GM21515 (cell line): ENCODE measurements around the gene CDKN3.
"Not testable (repeated sequence)": the region's sequence is repeated elsewhere in the genome, so short reads cannot be mapped to it uniquely, and the experiment has no call there.

Experiments
- ATAC-seq: cut with Tn5 transposase; IDR thresholded peaks from one replicate; pipeline ENCODE4 v1.9.1; 2021; ENCODE audit not compliant: unreplicated experiment

The CDKN3 gene

DNA sequence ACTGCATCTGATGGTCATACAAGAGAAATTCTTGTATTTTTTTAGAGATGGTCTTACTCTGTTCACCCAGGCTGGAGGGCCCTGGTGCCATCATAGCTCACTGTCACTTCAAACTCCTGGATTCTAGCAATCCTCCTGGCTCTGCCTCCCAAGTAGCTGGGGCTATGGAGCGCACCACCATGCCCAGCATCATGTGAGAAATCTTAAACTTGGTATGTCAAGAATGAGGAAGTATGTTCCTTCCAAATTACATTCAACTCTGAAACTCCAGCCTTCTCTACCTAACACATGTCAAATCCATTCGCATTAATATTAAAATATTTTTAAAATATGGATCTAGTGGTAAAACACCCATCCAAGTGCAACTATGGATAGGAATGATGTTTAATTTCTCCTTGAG is 27.5 kb upstream of the CDKN3 start:
- ATAC-seq: no peak

DNA sequence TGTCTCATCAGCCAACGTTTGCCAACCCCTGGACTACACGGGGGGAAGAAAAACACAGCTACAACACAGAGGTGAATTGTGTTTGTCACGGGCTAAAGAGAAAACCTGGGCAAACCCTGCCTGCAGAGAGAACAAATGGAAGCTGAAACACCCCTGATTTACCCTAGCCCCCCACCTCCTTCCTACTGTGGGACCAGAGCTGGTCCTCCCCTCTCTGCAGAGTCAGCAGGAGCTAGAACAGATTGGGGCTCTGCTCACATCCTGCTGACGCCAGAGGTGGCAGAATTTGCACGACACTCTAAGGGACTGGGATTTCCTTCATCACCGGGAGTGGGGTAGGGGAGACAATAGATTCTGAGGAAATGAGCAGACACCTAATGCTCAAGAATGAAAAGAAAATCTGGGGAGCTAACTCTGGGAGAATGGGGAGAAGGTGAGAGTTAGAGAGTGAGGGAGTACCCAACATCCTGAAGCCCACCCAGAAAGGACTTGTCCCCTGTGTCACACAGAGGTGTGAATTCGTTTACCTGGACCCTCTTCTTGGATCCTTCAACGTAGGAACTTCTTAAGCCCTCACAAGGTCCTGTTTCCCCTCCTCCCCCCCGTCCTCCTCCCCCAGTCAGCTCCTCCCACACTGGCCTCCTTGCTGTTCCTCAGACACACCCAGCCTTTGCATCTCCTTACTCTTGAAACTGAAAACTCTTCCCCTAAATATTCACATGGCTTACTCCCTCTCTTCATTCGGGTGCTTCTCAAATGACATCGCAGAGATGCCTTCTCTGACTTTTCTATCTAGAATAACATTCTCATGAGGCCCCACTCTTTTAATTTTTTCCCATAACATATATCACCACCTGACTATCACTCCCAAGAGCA is 26.2 kb upstream of the CDKN3 start:
- no peak for ATAC-seq

DNA sequence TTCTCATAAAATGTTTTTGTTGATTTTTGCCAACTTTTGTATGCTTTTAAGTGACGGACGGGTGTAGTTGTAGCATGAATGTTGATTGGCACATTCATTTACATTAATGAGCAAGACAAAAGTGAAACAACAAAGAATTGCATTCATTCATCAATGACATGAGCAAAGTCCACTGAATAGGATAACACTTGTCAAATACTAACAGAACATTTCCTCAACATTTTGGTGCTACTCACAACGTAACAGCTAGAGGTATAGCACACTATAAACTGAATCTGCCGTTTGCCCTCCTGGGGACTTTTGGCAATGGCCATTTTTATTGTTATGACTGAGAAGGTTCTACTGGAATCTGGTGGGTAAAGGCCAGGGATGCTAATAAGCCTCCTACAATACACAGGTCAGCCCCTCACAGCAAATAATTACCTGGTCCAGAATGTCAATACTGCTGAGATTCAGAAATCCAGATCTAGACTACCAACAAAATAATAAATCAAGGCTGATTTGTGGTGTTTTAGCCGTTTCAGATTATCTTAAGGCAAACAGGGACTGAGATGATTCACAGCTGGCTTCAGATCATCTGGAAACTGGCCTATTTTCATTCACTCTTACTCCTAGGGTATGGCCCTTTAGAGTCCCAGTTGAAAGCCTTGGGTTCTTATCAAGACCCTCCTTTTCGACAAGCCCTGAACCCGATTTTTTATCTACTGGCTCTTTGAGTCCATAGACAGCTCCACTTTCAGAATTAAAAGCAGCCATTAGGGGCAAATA is 22.5 kb upstream of the CDKN3 start:
- no peak for ATAC-seq

DNA sequence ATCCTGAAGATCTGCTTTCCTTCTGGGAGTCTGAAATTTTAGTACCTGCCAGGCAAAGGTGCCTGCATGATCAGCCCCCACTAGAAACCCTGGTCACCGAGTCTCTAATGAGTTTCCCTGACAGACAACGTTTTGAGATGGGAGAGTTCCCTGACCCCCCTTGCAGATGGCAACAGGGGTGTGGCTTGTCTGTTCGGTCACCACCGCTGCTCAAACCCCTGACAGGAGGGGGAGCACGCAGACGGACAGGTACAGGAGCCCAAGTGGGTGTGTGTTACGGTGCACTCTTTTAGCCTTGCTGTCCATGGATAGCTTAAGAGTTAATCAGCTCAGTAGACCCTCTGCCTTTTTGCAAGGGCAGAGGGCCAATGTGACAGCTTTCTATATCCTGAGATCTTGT is 19.3 kb upstream of the CDKN3 start:
- ATAC-seq: no peak

DNA sequence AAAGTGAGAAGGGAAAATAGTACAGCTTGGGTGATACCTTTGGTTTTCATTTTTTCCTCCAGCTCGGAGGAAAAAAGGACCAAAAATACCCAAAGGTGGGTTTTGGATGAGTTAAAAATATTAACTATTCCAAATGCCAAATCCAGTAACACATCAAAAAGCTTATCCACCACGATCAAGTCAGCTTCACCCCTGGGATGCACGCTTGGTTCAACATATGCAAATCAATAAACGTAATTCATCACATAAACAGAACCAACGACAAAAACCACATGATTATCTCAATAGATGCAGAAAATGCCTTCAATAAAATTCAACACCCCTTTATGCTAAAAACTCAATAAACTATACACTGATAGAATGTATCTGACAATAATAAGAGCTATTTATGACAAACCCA is 17.9 kb upstream of the CDKN3 start:
- ATAC-seq: not testable (repeated sequence)

DNA sequence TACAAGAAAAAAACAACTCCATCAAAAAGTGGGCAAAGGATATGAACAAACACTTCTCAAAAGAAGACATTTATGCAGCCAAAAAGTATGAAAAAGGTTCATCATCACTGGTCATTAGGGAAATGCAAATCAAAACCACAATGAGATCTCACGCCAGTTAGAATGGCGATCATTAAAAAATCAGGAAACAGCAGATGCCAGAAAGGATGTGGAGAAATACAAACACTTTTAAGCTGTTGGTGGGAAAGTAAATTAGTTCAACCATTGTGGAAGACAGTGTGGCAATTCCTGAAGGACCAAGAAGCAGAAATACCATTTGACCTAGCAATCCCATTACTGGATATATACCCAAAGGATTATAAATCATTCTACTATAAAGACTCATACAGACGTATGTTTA is 16.2 kb upstream of the CDKN3 start:
- ATAC-seq: not testable (repeated sequence)

DNA sequence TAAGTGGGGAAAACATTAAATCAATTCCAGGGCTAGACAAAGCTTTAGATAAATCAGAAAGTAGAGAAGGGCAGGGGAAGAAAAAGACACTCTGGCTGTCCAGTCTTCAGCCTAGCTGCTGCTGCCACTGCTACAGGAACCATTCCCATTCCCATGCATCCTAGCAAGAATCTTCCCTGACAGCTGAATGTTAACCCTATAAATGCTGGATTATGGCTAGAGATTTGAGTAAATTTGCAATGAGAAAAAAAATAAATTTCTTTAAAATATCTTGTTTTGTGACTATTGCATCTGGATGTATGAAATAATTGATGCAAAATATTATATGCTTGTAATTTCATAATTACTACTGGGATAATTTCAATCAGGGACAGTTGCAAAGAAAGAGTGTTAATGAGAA is 15.0 kb upstream of the CDKN3 start:
- ATAC-seq: no peak

DNA sequence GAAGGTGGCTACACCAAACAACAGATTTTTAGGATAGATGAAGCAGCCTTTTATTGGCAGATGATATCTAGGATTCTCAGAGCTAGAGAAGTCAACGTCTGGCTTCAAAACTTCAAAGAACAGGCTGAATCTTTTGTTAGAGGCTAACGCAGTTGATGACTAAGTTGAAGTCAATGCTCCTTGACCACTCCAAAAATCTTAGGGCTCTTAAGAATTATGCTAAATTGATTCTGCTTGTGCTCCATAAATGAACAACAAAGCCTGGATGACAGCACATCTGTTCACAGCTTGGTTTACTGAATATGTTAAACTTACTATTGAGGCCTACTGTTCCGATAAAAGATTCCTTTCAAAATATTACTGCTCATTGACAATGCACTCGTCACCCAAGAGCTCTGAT is 13.0 kb upstream of the CDKN3 start:
- no peak for ATAC-seq

DNA sequence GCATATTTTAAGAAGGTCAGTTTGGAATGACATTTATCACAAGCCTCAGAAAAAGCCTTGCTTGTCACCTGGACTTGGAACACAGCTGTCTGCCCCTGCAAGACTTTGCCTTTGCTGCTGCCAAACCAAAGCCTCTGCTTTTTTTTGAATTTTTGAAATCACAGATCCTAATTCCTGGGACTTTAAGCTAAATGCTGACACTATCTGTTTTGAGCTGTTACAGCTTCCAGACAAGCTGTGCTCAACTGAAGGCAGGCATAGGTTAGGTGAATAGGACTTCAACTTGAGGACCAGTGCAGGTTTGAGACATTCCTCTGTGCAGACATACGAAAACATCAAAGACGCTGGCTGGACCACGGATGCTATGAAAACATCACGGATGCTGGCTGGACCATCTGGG is 11.3 kb upstream of the CDKN3 start:
- ATAC-seq: no peak

DNA sequence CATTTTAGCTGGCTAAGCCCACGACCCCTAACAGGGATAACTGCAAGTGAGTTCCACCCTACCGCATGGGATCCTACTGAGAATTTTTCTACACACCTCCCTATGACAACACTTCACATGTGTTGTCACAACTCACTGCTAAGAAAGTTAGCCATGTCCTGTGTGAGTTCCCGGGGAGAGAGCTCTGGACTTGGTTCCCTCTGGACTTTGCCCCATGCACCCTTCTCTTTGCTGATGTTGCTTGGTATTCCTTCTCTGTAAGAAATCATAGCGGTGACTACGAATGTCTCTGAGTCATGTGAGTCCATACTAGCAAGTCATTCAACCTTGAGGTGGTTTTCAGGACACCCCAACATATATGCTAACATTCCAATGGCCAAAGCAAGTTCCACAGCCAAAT is 9.5 kb upstream of the CDKN3 start:
- ATAC-seq: no peak

DNA sequence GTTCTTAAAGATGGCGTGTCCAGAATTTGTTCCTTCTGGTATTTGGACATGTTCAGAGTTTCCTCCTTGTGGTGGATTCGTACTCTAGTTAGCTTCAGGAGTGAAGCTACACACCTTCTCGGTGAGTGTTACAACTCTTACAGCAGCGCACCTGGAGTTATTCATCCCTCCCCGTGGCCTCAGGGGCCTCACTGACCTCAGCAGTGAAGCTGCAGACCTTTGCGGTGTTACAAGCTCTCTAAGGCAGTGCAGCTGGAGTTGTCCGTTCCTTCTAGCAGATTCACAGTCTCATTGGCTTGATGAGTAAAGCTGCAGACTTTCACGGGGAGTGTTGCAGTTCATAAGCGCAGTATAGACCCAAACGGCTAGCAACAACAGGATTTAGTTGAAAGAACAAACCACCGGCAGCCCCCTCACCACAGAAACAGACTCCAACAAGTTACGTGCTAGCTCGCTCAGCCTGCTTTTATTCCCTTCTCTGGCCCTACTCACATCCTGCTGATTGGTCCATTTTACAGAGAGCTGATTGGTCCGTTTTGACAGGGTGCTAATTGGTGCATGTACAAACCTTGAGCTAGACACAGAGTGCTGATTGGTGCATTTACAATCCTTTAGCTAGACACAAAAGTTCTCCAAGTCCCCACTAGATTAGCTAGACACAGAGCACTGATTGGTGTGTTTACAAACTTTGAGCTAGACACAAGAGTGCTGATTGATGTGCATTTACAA is 4.5 kb upstream of the CDKN3 start:
- ATAC-seq: no peak

DNA sequence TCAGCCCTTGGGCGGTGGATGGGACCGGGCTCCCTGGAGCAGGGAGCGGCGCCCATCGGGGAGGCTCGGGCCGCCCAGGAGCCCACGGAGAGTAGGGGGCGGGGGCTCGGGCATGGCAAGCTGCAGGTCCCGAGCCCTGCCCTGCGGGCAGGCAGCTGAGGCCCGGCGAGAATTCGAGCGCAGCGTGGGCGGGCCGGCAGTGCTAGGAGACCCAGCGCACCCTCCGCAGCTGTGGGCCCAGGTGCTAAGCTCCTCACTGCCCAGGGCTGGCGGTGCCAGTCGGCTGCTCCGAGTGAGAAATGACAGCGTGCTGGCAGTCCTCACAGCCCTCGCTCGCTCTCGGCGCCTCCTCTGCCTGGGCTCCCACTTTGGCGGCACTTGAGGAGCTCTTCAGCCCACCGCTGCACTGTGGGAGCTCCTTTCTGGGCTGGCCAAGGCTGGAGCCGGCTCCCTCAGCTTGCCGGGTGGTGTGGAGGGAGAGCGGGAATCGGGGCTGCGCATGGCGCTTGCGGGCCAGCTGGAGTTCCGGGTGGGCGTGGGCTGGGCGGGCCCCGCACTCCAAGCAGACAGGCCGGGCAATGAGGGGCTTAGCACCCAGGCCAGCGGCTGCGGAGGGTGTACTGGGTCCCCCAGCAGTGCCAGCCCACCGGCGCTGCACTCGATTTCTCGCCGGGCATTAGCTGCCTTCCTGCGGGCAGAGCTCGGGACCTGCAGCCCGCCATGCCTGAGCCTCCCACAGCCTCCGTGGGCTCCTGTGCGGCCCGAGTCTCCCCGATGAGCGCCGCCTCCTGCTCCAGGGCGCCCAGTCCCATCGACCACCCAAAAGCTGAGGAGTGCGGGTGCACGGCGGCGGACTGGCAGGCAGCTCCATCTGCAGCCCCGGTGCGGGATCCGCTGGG is 3.6 kb upstream of the CDKN3 start:
- ATAC-seq: not testable (repeated sequence)

DNA sequence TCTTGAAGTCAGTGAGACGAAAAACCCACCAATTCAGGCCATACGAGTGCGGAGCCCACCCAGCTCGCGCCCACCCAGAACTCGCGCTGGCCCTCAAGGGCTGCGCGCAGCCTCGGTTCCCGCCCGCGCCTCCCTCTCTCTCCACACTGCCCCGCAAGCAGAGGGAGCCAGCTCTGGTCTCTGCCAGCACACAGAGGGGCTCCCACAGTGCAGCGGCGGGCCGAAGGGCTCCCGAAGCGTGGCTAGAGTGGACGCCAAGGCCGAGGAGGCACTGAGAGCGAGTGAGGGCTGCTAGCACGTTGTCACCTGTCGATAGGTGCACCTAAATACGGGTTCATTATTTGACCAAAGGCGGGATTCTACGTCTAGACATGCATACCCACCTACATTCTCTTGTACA is 2.2 kb upstream of the CDKN3 start:
- no peak for ATAC-seq

DNA sequence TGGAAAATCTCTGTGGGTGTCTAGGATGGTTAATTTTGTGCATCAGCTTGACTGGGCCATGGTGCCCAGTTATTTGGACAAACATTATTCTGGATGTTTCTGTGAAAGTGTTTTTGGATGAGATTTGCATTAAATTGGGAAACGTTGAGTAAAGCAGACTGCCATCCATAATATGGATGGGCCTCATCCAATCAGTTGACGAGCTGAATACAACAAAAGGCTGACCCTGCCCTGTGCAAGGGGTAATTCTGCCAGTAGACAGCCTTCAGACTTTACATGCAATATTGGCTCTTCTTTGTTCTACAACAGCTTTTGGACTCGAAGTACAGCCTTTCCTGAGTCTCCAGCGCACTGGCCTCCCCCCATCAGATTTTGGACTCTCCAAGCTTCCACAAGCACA is 1.5 kb upstream of the CDKN3 start:
- no peak for ATAC-seq

DNA sequence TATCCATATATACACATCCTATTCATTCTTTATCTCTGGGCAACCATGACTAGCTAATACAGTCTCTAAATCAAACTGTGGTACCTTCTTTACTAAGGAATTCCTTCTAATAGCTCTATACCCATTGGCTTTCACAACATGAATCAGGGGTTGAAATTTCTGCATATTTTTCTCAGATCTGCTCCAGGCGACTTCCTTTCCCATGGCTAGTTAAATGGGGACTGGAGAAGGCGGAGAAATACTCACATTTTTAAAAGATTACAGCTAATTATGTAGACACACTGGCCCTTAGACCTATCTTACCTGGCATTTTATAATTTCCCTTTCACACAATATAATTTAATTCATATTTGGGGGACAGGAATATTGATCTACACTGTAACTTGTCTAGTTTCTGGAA is 1.1 kb upstream of the CDKN3 start:
- no peak for ATAC-seq

DNA sequence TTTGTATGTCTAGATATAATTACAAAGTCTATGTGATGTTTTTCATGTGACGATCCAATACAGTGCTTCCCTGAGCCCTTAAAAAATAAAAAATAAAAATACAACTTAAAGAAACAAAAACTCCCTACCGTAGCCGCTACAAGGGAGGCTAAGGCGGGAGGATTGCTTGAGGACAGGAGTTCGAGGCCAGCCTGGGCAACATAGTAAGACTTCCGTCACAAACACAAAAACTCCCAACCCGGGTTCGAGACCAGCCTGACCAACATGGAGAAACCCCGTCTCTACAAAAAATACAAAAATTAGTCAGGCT is 669 bp upstream of the CDKN3 start:
- no peak for ATAC-seq

DNA sequence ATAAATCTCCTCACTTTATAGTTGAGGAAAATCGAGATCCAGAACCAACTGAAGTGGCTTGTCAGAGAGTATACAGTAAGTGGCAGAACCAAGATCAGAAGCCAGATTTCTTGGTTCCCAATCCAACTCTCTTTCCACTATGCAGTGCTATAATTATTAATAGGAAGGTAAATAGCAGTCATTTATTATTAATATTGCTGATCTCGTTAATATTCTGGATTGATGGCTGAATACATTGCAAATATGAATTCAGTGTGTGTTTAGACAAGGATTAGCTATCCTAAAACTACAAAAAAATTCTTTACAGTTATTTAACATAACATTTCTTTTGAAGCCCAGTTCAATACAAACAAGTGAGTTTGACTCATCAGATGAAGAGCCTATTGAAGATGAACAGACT is 2.8 kb downstream of the CDKN3 start:
- ATAC-seq: no peak

DNA sequence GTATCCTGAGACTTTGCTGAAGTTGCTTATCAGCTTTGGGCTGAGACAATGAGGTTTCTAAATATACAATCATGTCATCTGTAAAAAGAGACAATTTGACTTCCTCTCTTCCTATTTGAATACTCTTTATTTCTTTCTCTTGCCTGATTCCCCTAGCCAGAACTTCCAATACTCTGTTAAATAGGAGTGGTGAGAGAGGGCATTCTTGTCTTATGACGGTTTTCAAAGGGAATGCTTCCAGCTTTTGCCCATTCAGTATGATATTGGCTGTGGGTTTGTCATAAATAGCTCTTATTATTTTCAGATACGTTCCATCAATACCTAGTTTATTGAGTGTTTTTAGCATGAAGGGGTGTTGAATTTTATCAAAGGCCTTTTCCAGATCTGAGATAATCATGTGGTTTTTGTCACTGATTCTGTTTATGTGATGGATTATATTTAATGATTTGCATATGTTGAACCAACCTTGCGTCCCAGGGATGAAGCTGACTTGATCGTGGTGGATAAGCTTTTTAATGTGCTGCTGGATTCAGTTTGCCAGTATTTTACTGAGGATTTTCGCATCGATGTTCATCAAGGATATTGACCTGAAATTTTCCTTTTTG is 6.7 kb downstream of the CDKN3 start:
- ATAC-seq: not testable (repeated sequence)

DNA sequence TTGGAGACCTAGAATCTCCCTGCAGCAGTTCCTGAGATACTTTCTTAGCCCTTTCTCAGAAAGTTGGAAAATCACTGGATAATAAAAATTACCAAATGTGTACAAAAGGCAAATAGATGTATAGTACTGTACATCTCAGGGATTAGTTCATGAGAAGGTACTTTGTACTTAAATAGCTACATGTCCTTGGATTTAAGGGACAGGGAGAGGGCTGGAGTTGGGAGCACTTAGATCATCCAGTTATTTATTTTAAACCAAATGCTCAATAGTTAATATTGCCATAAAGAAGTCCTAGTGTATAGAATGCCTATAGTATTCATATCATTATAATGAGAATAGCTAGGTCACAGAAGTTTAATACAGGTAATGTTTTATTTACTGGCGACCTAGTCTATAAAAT is 13.4 kb downstream of the CDKN3 start:
- no peak for ATAC-seq

DNA sequence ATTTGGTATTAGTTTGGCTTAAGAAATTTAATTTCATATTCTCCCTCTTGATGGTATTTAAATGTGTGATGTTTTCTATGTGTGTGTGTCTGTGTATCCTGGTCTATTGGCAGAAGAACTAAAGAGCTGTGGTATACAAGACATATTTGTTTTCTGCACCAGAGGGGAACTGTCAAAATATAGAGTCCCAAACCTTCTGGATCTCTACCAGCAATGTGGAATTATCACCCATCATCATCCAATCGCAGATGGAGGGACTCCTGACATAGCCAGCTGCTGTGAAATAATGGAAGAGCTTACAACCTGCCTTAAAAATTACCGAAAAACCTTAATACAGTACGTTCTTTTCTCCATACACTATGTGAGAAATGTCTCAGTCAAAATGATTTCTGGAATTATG is 14.6 kb downstream of the CDKN3 start:
- ATAC-seq: no peak
